Loucy (cell line): ENCODE measurements around the gene RAD21L1.

Source experiments
- H2AFZ ChIP-seq: fragments of 200-600 bp; sonication (generic); 2 replicates; pipeline ENCODE4 v1.6.0; 2016; ENCODE audit warnings: antibody characterized with exemption, mild to moderate bottlenecking, low read length, moderate library complexity
- H3F3A ChIP-seq: fragments of 200-600 bp; 2 replicates; pipeline ENCODE4 v1.6.0; 2016; ENCODE audit warnings: antibody characterized with exemption, low read depth, mild to moderate bottlenecking
- H3K27me3 ChIP-seq: fragments of 200-600 bp; sonication (generic); 2 replicates; pipeline ENCODE4 v1.6.1; 2014; ENCODE audit warnings: low read length, mild to moderate bottlenecking; ENCODE audit not compliant: insufficient read depth, poor library complexity, severe bottlenecking
- H3K36me3 ChIP-seq: fragments of 200-600 bp; sonication (generic); 2 replicates; pipeline ENCODE4 v1.6.1; 2016; ENCODE audit warnings: low read length; ENCODE audit not compliant: insufficient read depth
- H3K4me1 ChIP-seq: fragments of 200-600 bp; sonication (generic); 2 replicates; pipeline ENCODE4 v1.5.1; 2014; ENCODE audit warnings: low read length, mild to moderate bottlenecking; ENCODE audit not compliant: insufficient read depth, poor library complexity, severe bottlenecking
- H3K4me2 ChIP-seq: fragments of 200-600 bp; sonication (generic); 2 replicates; pipeline ENCODE4 v1.6.0; 2014; ENCODE audit warnings: antibody characterized with exemption, low read length, low read depth, mild to moderate bottlenecking; ENCODE audit not compliant: poor library complexity, severe bottlenecking
- H3K4me3 ChIP-seq: fragments of 200-600 bp; sonication (generic); 2 replicates; pipeline ENCODE4 v1.5.1; 2014; ENCODE audit warnings: low read length, mild to moderate bottlenecking, mixed read lengths; ENCODE audit not compliant: poor library complexity, severe bottlenecking
- H3K79me2 ChIP-seq: fragments of 200-600 bp; sonication (generic); 2 replicates; pipeline ENCODE4 v1.6.1; 2014; ENCODE audit warnings: low read length; ENCODE audit not compliant: insufficient read depth
- H3K9ac ChIP-seq: fragments of 200-600 bp; sonication (generic); 2 replicates; pipeline ENCODE4 v1.6.0; 2014; ENCODE audit warnings: mild to moderate bottlenecking, low read depth, low read length, moderate library complexity; ENCODE audit not compliant: poor library complexity, severe bottlenecking
- H3K9me2 ChIP-seq: fragments of 200-600 bp; sonication (generic); replicated peaks from 2 replicates; pipeline ENCODE4 v1.6.1; 2016; ENCODE audit warnings: low read depth, low read length, mixed read lengths
- H3K9me3 ChIP-seq: fragments of 200-600 bp; sonication (generic); 2 replicates; pipeline ENCODE4 v1.6.1; 2014; ENCODE audit warnings: mild to moderate bottlenecking, antibody characterized with exemption, low read length, low read depth; ENCODE audit not compliant: insufficient read depth
- H4K20me1 ChIP-seq: fragments of 200-600 bp; sonication (generic); 2 replicates; pipeline ENCODE4 v1.6.0; 2014; ENCODE audit warnings: antibody characterized with exemption, low read length, mild to moderate bottlenecking; ENCODE audit not compliant: insufficient read depth, poor library complexity, severe bottlenecking
- CTCF ChIP-seq: fragments of 200-600 bp; sonication (generic); conservative IDR thresholded peaks from 2 replicates; pipeline ENCODE4 v1.5.1; 2014; ENCODE audit warnings: mild to moderate bottlenecking, antibody characterized with exemption, low read length
- EZH2phosphoT487 ChIP-seq: fragments of 200-600 bp; IDR thresholded peaks from 2 replicates; pipeline ENCODE4 v1.6.1; 2018; ENCODE audit warnings: antibody characterized with exemption, mild to moderate bottlenecking, moderate library complexity, borderline replicate concordance

The RAD21L1 gene

DNA sequence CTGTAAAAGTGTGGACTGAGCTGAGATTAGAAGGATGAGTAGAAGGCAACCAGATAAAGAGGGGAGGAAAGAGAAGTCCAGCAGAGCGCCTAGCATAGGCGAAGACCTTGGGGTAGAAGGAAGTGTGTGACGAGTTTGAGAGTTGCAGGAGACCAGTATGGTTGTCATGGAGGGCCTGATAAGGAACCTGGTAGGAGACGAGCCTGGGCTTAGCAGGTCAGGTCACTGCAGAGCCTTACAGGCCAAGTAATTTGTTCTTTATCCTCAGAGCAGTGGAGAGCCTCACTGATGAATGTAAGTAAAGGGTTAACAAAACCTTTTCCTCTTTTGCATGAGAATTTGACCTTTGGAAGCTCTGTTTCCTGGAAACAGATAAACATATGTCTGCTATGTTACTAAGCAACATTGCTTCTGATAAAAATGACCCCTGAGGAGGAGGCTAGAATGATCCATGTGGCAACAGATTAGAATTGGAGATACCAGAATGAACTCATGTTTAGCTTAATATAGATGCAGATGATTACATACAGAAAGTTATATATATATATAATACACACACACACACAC, 38.2 kb upstream of the RAD21L1 start:
- Histone ChIP-seq H3F3A (no peaks in the 10 kb centered on the region), H3K4me2 (no peak overlapping the region)

GRCh38 chr20:1188347-1188746, 37.5 kb upstream of the RAD21L1 start:
- H3K9me2 ChIP-seq = no peaks in the 10 kb centered on the region
- no peaks in the 10 kb centered on the region for H3K79me2 ChIP-seq
- H3K9ac ChIP-seq = no peak overlapping the region
- TF ChIP-seq EZH2phosphoT487 (no peak), CTCF (no peak)
- H4K20me1 ChIP-seq = no peaks in the 10 kb centered on the region
- H3K27me3 ChIP-seq = no peaks in the 10 kb centered on the region
- no peaks in the 10 kb centered on the region for H3F3A ChIP-seq
- H3K9me3 ChIP-seq = no peaks in the 10 kb centered on the region
- H3K4me3 ChIP-seq = no peak overlapping the region
- H3K4me1 ChIP-seq = no peaks in the 10 kb centered on the region
- no peaks in the 10 kb centered on the region for H3K36me3 ChIP-seq
- H2AFZ ChIP-seq = no peak overlapping the region
- H3K4me2 ChIP-seq = no peak overlapping the region

More for the DNA sequence above, 38.2 kb upstream of the RAD21L1 start:
- Histone ChIP-seq H2AFZ (no peak overlapping the region), H3K9me2 (no peaks in the 10 kb centered on the region), H3K4me1 (no peaks in the 10 kb centered on the region), H3K9me3 (no peaks in the 10 kb centered on the region), H3K9ac (no peak overlapping the region), H3K36me3 (no peaks in the 10 kb centered on the region), H3K79me2 (no peaks in the 10 kb centered on the region), H4K20me1 (no peaks in the 10 kb centered on the region), H3K27me3 (no peaks in the 10 kb centered on the region), H3K4me3 (no peak overlapping the region)
- TF ChIP-seq CTCF = no peak
- no peak for TF ChIP-seq EZH2phosphoT487

GRCh38 chr20:1189827-1190226, 36.0 kb upstream of the RAD21L1 start:
- TF ChIP-seq EZH2phosphoT487 (no peak), CTCF (no peak)
- no peak overlapping the region for H3K9ac ChIP-seq
- H3K79me2 ChIP-seq = no peaks in the 10 kb centered on the region
- no peaks in the 10 kb centered on the region for H3K27me3 ChIP-seq
- no peaks in the 10 kb centered on the region for H3K9me2 ChIP-seq
- no peak overlapping the region for H3K4me2 ChIP-seq
- H3K36me3 ChIP-seq = no peaks in the 10 kb centered on the region
- no peaks in the 10 kb centered on the region for H3K9me3 ChIP-seq
- no peaks in the 10 kb centered on the region for H3F3A ChIP-seq
- H4K20me1 ChIP-seq = no peaks in the 10 kb centered on the region
- H3K4me1 ChIP-seq = no peaks in the 10 kb centered on the region
- H3K4me3 ChIP-seq = no peak overlapping the region
- H2AFZ ChIP-seq = no peak overlapping the region
